HepG2 (cell line): ENCODE measurements around the gene PHKG2. TPM values are rescaled to one million over a fixed set of nuclear protein-coding genes. Genes with fewer than 3 reads are reported as not detected.
A peak's percentile ranks its signal among the peaks of the same experiment; 100 is the strongest.

Experiments used
- ATF7-NPFF ChIP-seq: sonication (generic); formaldehyde crosslinking; IDR thresholded peaks from 2 replicates; pipeline ENCODE4 v1.8.1; 2023; ENCODE audit warnings: mild to moderate bottlenecking, low read depth, missing genetic modification reagents, moderate library complexity
- CBX2 ChIP-seq, 2 experiments: fragments of 200-600 bp in 1 of 2; sonication (generic); formaldehyde crosslinking in 1 of 2; IDR thresholded peaks; 2 replicates each; pipeline versions ENCODE4 v1.7.0 to v1.8.1; 2018 to 2022; ENCODE audit warnings: low read depth in 2 of 2, low read length in 1 of 2, mild to moderate bottlenecking in 1 of 2, missing genetic modification reagents in 1 of 2
- CREB1 ChIP-seq, 2 experiments: fragments of 450-650 bp in 1 of 2; IDR thresholded peaks; 2 replicates each; pipeline ENCODE4 v1.6.1; 2016 to 2017; ENCODE audit warnings: control low read depth in 1 of 2, mild to moderate bottlenecking in 1 of 2, missing compliant biosample characterization in 1 of 2, missing genetic modification characterization in 1 of 2
- EHMT2 ChIP-seq: fragments of 200-600 bp; sonication (generic); IDR thresholded peaks from 2 replicates; pipeline ENCODE4 v1.7.0; 2017; ENCODE audit warnings: antibody characterized with exemption, low read depth, low read length, borderline replicate concordance
- FOXC1 ChIP-seq: sonication (generic); formaldehyde crosslinking; IDR thresholded peaks from 2 replicates; pipeline ENCODE4 v1.8.0; 2022; ENCODE audit warnings: mild to moderate bottlenecking, missing genetic modification reagents, borderline replicate concordance
- HMG20B ChIP-seq: conservative IDR thresholded peaks from 2 replicates; pipeline ENCODE4 v1.6.1; 2016; ENCODE audit warnings: missing genetic modification reagents, missing compliant biosample characterization
- LRRFIP1 ChIP-seq: sonication (generic); formaldehyde crosslinking; conservative IDR thresholded peaks from 2 replicates; pipeline ENCODE4 v1.4.0; 2020; ENCODE audit warnings: missing genetic modification reagents
- MIER3 ChIP-seq: IDR thresholded peaks from 2 replicates; pipeline ENCODE4 v1.6.1; 2016; ENCODE audit warnings: missing compliant biosample characterization, borderline replicate concordance
- SIX1 ChIP-seq: sonication (generic); formaldehyde crosslinking; IDR thresholded peaks from 2 replicates; pipeline ENCODE4 v1.4.0; 2020; ENCODE audit warnings: missing genetic modification reagents, borderline replicate concordance
- SKI ChIP-seq: fragments of 450-650 bp; IDR thresholded peaks from one replicate; pipeline ENCODE4 v1.6.1; 2018; ENCODE audit warnings: mild to moderate bottlenecking; ENCODE audit not compliant: partially characterized antibody
- SMARCE1 ChIP-seq: fragments of 450-650 bp; IDR thresholded peaks from 2 replicates; pipeline ENCODE4 v1.6.1; 2017; ENCODE audit warnings: borderline replicate concordance
- SOX5 ChIP-seq: IDR thresholded peaks from 2 replicates; pipeline ENCODE4 v1.6.1; 2016; ENCODE audit warnings: borderline replicate concordance
- SRSF1 ChIP-seq: fragments of 200-400 bp; formaldehyde crosslinking; optimal IDR thresholded peaks from 2 replicates; pipeline ENCODE3; 2017; ENCODE audit warnings: mild to moderate bottlenecking, low read depth, low read length, moderate library complexity
- TBX2 ChIP-seq: sonication (generic); formaldehyde crosslinking; IDR thresholded peaks from 2 replicates; pipeline ENCODE4 v1.5.0; 2020; ENCODE audit warnings: missing genetic modification reagents, mild to moderate bottlenecking, borderline replicate concordance
- ZEB1 ChIP-seq: IDR thresholded peaks from 2 replicates; pipeline ENCODE4 v1.6.1; 2012; ENCODE audit warnings: mild to moderate bottlenecking, low read depth, inconsistent platforms; ENCODE audit not compliant: insufficient replicate concordance
- ZHX1 ChIP-seq: sonication (generic); formaldehyde crosslinking; IDR thresholded peaks from 2 replicates; pipeline ENCODE4 v1.8.1; 2022; ENCODE audit warnings: low read depth, mild to moderate bottlenecking, missing genetic modification reagents
- ZNF670 ChIP-seq: sonication (generic); formaldehyde crosslinking; IDR thresholded peaks from 2 replicates; pipeline ENCODE4 v1.8.0; 2022; ENCODE audit warnings: mild to moderate bottlenecking, missing genetic modification reagents, borderline replicate concordance
- ZSCAN12 ChIP-seq: sonication (generic); formaldehyde crosslinking; IDR thresholded peaks from 2 replicates; pipeline ENCODE4 v1.9.0; 2021; ENCODE audit warnings: mild to moderate bottlenecking, missing genetic modification reagents
- polyA plus RNA-seq, 8 experiments: library from polyadenylated mRNA; depleted of rRNA in 3 of 8; stranded (reverse) in 7 of 8; unstranded in 1 of 8; fragments of >200 nt; fragmentation: Illumina TruSeq in 4 of 8; extraction: Trizol in 4 of 8; gene quantifications; 2 replicates each; pipeline versions ENCODE4 v1.2.1 to v1.2.3, GENCODE V29; 2011 to 2016; ENCODE audit warnings: low read depth in 4 of 8, missing spikeins in 1 of 8, mixed read lengths in 1 of 8; ENCODE audit not compliant: insufficient read depth in 1 of 8
- total RNA-seq, 5 experiments: library from RNA; depleted of rRNA; stranded (reverse); fragments of >200 nt; fragmentation: Illumina TruSeq; extraction: Trizol; gene quantifications; 2 replicates each; pipeline ENCODE4 v1.2.3, GENCODE V29; 2016; ENCODE audit warnings: low read depth in 1 of 5
- TF ChIP-seq, protein P1 (sequence below): sonication (generic); formaldehyde crosslinking; IDR thresholded peaks from 2 replicates; pipeline ENCODE4 v1.4.0; 2020; ENCODE audit warnings: missing genetic modification reagents
- TF ChIP-seq, protein P2 (sequence below): IDR thresholded peaks from 2 replicates; pipeline ENCODE4 v1.6.1; 2016; ENCODE audit warnings: control low read depth

Gene PHKG2
- total and polyA plus RNA-seq, 2 of the 13 experiments (the other 11 are each of a cell fraction or from before 2014, with no cell fraction given) = 37.4 to 42.1 TPM

DNA sequence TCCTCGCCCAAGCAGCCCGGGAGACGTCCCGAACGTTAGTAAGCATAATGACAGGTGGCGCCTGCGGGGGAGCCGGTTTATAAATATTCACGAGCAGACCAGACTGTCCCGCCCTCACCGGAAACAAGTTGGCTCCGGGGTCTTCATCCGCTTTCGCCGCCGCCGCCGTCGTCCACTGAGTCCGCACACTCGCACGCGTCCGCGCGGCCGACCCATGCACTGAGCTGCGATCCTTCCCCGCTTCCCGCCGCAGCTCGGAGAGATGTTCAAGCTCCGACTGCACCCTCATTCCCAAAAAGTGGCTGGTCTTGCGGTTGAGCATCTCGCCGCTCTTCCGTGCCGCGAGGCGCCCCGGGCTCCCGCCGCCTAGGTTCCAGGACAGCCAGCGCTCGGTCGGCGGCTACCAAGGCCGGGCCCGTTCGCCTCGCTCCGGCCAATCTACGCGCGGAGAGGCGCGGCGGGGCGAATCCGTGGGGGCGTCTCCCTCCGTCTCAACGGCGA lies 13.3 kb downstream of the PHKG2 start (continued):
- TF ChIP-seq CREB1 (IDR thresholded peaks at IDR 0.05) (no peak), CREB1 (CRISPR knock-in tag; IDR thresholded peaks at IDR 0.05) (no peak), EHMT2 (no peak), TBX2 (CRISPR knock-in tag) (no peak), SMARCE1 (no peak), ATF7-NPFF (CRISPR knock-in tag) (no peak), FOXC1 (CRISPR knock-in tag) (no peak), CBX2 (IDR thresholded peaks at IDR 0.05; ENCODE audit: low read depth, low read length) (no peak), CBX2 (CRISPR knock-in tag; IDR thresholded peaks at IDR 0.05; ENCODE audit: low read depth) (0 out of 2 replicates have a peak, but pooled peaks have one; percentile 62), SRSF1 (peak; percentile 48), ZSCAN12 (CRISPR knock-in tag) (0 out of 2 replicates have a peak, but pooled peaks have one; percentile 12), ZNF670 (CRISPR knock-in tag) (no peak), HMG20B (no peak), MIER3 (CRISPR knock-in tag) (no peak), SOX5 (CRISPR knock-in tag) (no peak), ZHX1 (CRISPR knock-in tag) (peak; percentile 79; the same call in 1 of the 2 replicates), LRRFIP1 (CRISPR knock-in tag) (no peak), SIX1 (CRISPR knock-in tag) (no peak), SKI (no peak), ZEB1 (no peak)
- TF ChIP-seq, protein P1, sequence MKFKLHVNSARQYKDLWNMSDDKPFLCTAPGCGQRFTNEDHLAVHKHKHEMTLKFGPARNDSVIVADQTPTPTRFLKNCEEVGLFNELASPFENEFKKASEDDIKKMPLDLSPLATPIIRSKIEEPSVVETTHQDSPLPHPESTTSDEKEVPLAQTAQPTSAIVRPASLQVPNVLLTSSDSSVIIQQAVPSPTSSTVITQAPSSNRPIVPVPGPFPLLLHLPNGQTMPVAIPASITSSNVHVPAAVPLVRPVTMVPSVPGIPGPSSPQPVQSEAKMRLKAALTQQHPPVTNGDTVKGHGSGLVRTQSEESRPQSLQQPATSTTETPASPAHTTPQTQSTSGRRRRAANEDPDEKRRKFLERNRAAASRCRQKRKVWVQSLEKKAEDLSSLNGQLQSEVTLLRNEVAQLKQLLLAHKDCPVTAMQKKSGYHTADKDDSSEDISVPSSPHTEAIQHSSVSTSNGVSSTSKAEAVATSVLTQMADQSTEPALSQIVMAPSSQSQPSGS = no peak
- TF ChIP-seq, protein P2, sequence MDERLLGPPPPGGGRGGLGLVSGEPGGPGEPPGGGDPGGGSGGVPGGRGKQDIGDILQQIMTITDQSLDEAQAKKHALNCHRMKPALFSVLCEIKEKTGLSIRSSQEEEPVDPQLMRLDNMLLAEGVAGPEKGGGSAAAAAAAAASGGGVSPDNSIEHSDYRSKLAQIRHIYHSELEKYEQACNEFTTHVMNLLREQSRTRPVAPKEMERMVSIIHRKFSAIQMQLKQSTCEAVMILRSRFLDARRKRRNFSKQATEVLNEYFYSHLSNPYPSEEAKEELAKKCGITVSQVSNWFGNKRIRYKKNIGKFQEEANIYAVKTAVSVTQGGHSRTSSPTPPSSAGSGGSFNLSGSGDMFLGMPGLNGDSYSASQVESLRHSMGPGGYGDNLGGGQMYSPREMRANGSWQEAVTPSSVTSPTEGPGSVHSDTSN (CRISPR knock-in tag) = no peak
